Neural progenitor cell (in vitro differentiated cells): Measurements from ENCODE around the gene CYP2C19.

Experiments
- CTCF ChIP-seq: fragments of 200-600 bp; sonication (generic); IDR thresholded peaks from 2 replicates; pipeline ENCODE4 v1.5.1; 2017; ENCODE audit warnings: antibody characterized with exemption, mild to moderate bottlenecking
- EZH2 ChIP-seq: fragments of 200-600 bp; sonication (generic); IDR thresholded peaks from 2 replicates; pipeline ENCODE4 v1.6.1; 2017; ENCODE audit warnings: antibody characterized with exemption, mild to moderate bottlenecking, moderate library complexity
- EZH2phosphoT487 ChIP-seq: fragments of 200-600 bp; sonication (generic); IDR thresholded peaks from 2 replicates; pipeline ENCODE4 v1.6.1; 2017; ENCODE audit warnings: antibody characterized with exemption

DNA sequence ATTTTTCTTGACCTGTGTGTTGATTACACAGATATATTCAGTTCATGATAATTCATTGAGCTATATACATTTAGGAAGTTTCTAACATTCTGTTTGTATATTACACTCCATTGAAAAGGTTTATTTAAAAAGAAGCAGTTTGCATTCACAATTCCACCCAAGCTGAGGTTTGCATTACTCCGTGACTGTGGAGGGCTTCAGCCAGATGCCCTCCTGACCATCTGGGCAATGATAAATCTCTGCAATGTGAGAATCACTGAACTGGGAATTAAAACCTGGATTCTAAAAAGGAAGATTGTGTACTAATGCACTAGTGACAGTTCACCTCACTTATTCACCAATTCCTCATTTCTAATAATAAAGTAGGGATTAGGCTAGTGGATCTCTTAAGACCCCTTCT lies 139.6 kb downstream of the CYP2C19 start:
- no peak for TF ChIP-seq CTCF
- TF ChIP-seq EZH2: no peak
- TF ChIP-seq EZH2phosphoT487: no peak
